ENCODE data around the gene PTPRG. TPM values are rescaled to one million over a fixed set of nuclear protein-coding genes. Genes with fewer than 3 reads are reported as not detected.

Gene PTPRG
- polyA plus RNA-seq, 3 donors: not detected

- intact Hi-C loops (cut with micrococcal nuclease): no loop called here
- no peak overlapping the region for H3K27ac Mint-ChIP-seq
- Histone ChIP-seq H3K9ac (ENCODE audit: insufficient read depth, low read length, poor library complexity, severe bottlenecking) (no peak overlapping the region), H3K79me2 (ENCODE audit: insufficient read depth, low read length) (no peaks in the 10 kb centered on the region), H3K9me3 (replicated peaks in 1 of 2; ENCODE audit: control insufficient read depth in 1 of 2, insufficient read depth in 1 of 2, low read length in 2 of 2) (no peaks in the 10 kb centered on the region), H3K27ac (ENCODE audit: low read depth in 1 of 2, low read length in 2 of 2) (no peak overlapping the region), H4K20me1 (ENCODE audit: insufficient read depth, low read length) (no peaks in the 10 kb centered on the region), H3K4me1 (ENCODE audit: control insufficient read depth in 1 of 2, insufficient read depth in 2 of 2, low read length in 2 of 2) (no peaks in the 10 kb centered on the region), H3K36me3 (replicated peaks in 1 of 2; ENCODE audit: control insufficient read depth in 1 of 2, insufficient read depth in 2 of 2, low read length in 2 of 2) (no peaks in the 10 kb centered on the region), H3K27me3 (ENCODE audit: control insufficient read depth in 2 of 2, insufficient read depth in 2 of 2, low read length in 2 of 2) (no peaks in the 10 kb centered on the region), H3K4me3 (replicated peaks in 1 of 3; ENCODE audit: low read depth in 2 of 3, low read length in 3 of 3) (no peak overlapping the region), H2AFZ (ENCODE audit: insufficient read depth, low read depth, low read length, poor library complexity, severe bottlenecking) (no peak overlapping the region), H3K4me2 (replicated peaks; ENCODE audit: extremely low read depth, low read length, poor library complexity, severe bottlenecking) (no peak overlapping the region)
- H3K4me3 Mint-ChIP-seq: no peak overlapping the region
- no peaks in the 10 kb centered on the region for H3K27me3 Mint-ChIP-seq (ENCODE audit: low read depth in 3 of 3)
- TF ChIP-seq CTCF (IDR thresholded peaks at IDR 0.05): no peak
- H3K4me1 Mint-ChIP-seq: no peaks in the 10 kb centered on the region
- DNase-seq: no peak
- H3K9me3 Mint-ChIP-seq: peaks cover 0 to 4% (median 0%) of the 10 kb centered on the region in 7 donors
- H3K36me3 Mint-ChIP-seq: no peaks in the 10 kb centered on the region
- WGBS (ENCODE audit: insufficient coverage): no CpG with 5 or more reads among the region's 3 CpGs
These were observed 353.9 kb downstream of the PTPRG start for GRCh38 chr3:61915296-61915695.

- Mint-ChIP-seq H3K4me3 (no peak overlapping the region), H3K36me3 (no peaks in the 10 kb centered on the region)
These were observed 358.0 kb downstream of the PTPRG start for GRCh38 chr3:61919371-61919770.

More at GRCh38 chr3:61919371-61919770, 358.0 kb downstream of the PTPRG start:
- no peaks in the 10 kb centered on the region for H3K9me3 ChIP-seq (replicated peaks in 1 of 2; ENCODE audit: control insufficient read depth in 1 of 2, insufficient read depth in 1 of 2, low read length in 2 of 2)
- H2AFZ ChIP-seq (ENCODE audit: insufficient read depth, low read depth, low read length, poor library complexity, severe bottlenecking): no peak overlapping the region
- no peaks in the 10 kb centered on the region for H3K4me1 ChIP-seq (ENCODE audit: control insufficient read depth in 1 of 2, insufficient read depth in 2 of 2, low read length in 2 of 2)
- DNase-seq: no peak
- H3K27ac ChIP-seq (ENCODE audit: low read depth in 1 of 2, low read length in 2 of 2): no peak overlapping the region
- H3K4me3 ChIP-seq (replicated peaks in 1 of 3; ENCODE audit: low read depth in 2 of 3, low read length in 3 of 3): no peak overlapping the region
- TF ChIP-seq CTCF (IDR thresholded peaks at IDR 0.05): no peak
- peaks cover 0 to 1% (median 0%) of the 10 kb centered on the region in 3 donors for H3K27me3 Mint-ChIP-seq (ENCODE audit: low read depth in 3 of 3)
- H3K9me3 Mint-ChIP-seq: peaks cover 0 to 4% (median 0%) of the 10 kb centered on the region in 7 donors
- H3K9ac ChIP-seq (ENCODE audit: insufficient read depth, low read length, poor library complexity, severe bottlenecking): no peak overlapping the region
- H4K20me1 ChIP-seq (ENCODE audit: insufficient read depth, low read length): no peaks in the 10 kb centered on the region
- H3K27me3 ChIP-seq (ENCODE audit: control insufficient read depth in 2 of 2, insufficient read depth in 2 of 2, low read length in 2 of 2): no peaks in the 10 kb centered on the region
- intact Hi-C loops (cut with micrococcal nuclease): no loop called here
- H3K4me2 ChIP-seq (replicated peaks; ENCODE audit: extremely low read depth, low read length, poor library complexity, severe bottlenecking): no peak overlapping the region
- no peak overlapping the region for H3K27ac Mint-ChIP-seq
- H3K79me2 ChIP-seq (ENCODE audit: insufficient read depth, low read length): no peaks in the 10 kb centered on the region
- no peaks in the 10 kb centered on the region for H3K4me1 Mint-ChIP-seq
- WGBS (ENCODE audit: insufficient coverage): 80% methylated on average over 1 of the region's 4 CpGs
- H3K36me3 ChIP-seq (replicated peaks in 1 of 2; ENCODE audit: control insufficient read depth in 1 of 2, insufficient read depth in 2 of 2, low read length in 2 of 2): no peaks in the 10 kb centered on the region
